ENCODE data around the gene APOD. TPM values are rescaled to one million over a fixed set of nuclear protein-coding genes. Genes with fewer than 3 reads are reported as not detected.

APOD gene
- total RNA-seq, 1 donor from 2014 or later = 0.35 TPM

GRCh38 chr3:195587824-195588223 lies 4.1 kb upstream of the APOD start:
- no peak overlapping the region for H3K4me3 Mint-ChIP-seq
- no peaks in the 10 kb centered on the region for H3K36me3 Mint-ChIP-seq (ENCODE audit: low read depth)
- POLR2A ChIA-PET = no interaction called here
- no peaks in the 10 kb centered on the region for H3K27me3 Mint-ChIP-seq
- TF ChIP-seq, protein P1, sequence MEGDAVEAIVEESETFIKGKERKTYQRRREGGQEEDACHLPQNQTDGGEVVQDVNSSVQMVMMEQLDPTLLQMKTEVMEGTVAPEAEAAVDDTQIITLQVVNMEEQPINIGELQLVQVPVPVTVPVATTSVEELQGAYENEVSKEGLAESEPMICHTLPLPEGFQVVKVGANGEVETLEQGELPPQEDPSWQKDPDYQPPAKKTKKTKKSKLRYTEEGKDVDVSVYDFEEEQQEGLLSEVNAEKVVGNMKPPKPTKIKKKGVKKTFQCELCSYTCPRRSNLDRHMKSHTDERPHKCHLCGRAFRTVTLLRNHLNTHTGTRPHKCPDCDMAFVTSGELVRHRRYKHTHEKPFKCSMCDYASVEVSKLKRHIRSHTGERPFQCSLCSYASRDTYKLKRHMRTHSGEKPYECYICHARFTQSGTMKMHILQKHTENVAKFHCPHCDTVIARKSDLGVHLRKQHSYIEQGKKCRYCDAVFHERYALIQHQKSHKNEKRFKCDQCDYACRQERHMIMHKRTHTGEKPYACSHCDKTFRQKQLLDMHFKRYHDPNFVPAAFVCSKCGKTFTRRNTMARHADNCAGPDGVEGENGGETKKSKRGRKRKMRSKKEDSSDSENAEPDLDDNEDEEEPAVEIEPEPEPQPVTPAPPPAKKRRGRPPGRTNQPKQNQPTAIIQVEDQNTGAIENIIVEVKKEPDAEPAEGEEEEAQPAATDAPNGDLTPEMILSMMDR (IDR thresholded peaks at IDR 0.05) = no peak
- DNase-seq (no peak), ATAC-seq (ENCODE audit: low read depth) (no peak)
- intact Hi-C loops (cut with micrococcal nuclease) = no loop called here
- H3K9me3 Mint-ChIP-seq = no peaks in the 10 kb centered on the region
- H3K27ac Mint-ChIP-seq = no peak overlapping the region
- H3K4me1 Mint-ChIP-seq = no peaks in the 10 kb centered on the region
- CTCF ChIA-PET = no interaction called here

GRCh38 chr3:195587406-195587805 lies 3.7 kb upstream of the APOD start:
- H3K4me3 Mint-ChIP-seq = no peak overlapping the region
- no peaks in the 10 kb centered on the region for H3K4me1 Mint-ChIP-seq
- ChIA-PET POLR2A (no interaction called here), CTCF (interaction anchor here (0.7 kb wide), 1 partner anchor 374 kb away, joined by 3 read pairs; no protein-coding TSS in a partner anchor)
- no peaks in the 10 kb centered on the region for H3K9me3 Mint-ChIP-seq
- DNase-seq (no peak), ATAC-seq (ENCODE audit: low read depth) (no peak)
- H3K36me3 Mint-ChIP-seq (ENCODE audit: low read depth) = no peaks in the 10 kb centered on the region
- no peak overlapping the region for H3K27ac Mint-ChIP-seq
- intact Hi-C loops (cut with micrococcal nuclease) = no loop called here
- TF ChIP-seq, protein P1 (IDR thresholded peaks at IDR 0.05) = no peak
- H3K27me3 Mint-ChIP-seq = no peaks in the 10 kb centered on the region

DNA sequence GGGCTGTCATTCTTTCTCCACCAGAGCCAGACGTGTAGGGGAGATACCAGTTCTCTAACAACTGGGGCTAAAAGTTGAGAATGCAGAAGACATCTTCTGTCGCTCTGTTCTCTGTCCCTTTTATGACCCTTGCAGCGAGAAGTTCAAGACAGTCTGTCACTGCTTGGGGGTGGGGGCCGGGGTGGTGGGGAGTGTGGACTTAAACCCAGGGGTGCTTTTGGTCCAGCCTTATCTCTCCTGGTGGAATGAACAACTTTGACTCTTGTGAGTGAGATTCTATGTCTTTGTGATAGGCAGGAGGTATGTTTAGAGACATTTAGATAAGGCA lies 767 bp upstream of the APOD start:
- ChIA-PET POLR2A (no interaction called here), CTCF (no interaction called here)
- H3K27me3 Mint-ChIP-seq = no peaks in the 10 kb centered on the region
- no peak overlapping the region for H3K27ac Mint-ChIP-seq
- H3K4me3 Mint-ChIP-seq = no peak overlapping the region
- DNase-seq = no peak
- H3K36me3 Mint-ChIP-seq (ENCODE audit: low read depth) = no peaks in the 10 kb centered on the region
- H3K9me3 Mint-ChIP-seq = no peaks in the 10 kb centered on the region
- H3K4me1 Mint-ChIP-seq = no peaks in the 10 kb centered on the region
- intact Hi-C loops (cut with micrococcal nuclease) = no loop called here
- ATAC-seq (ENCODE audit: low read depth) = no peak
- TF ChIP-seq, protein P1 (IDR thresholded peaks at IDR 0.05) = no peak

GRCh38 chr3:195582947-195583346 lies 793 bp downstream of the APOD start:
- no peak for ATAC-seq (ENCODE audit: low read depth)
- Mint-ChIP-seq H3K4me1 (no peaks in the 10 kb centered on the region), H3K4me3 (no peak overlapping the region), H3K36me3 (ENCODE audit: low read depth) (no peaks in the 10 kb centered on the region), H3K27ac (no peak overlapping the region), H3K9me3 (no peaks in the 10 kb centered on the region), H3K27me3 (no peaks in the 10 kb centered on the region)
- intact Hi-C loops (cut with micrococcal nuclease) = no loop called here
- TF ChIP-seq, protein P1 (IDR thresholded peaks at IDR 0.05) = no peak
- DNase-seq = no peak
- CTCF ChIA-PET = no interaction called here
- POLR2A ChIA-PET = no interaction called here

DNA sequence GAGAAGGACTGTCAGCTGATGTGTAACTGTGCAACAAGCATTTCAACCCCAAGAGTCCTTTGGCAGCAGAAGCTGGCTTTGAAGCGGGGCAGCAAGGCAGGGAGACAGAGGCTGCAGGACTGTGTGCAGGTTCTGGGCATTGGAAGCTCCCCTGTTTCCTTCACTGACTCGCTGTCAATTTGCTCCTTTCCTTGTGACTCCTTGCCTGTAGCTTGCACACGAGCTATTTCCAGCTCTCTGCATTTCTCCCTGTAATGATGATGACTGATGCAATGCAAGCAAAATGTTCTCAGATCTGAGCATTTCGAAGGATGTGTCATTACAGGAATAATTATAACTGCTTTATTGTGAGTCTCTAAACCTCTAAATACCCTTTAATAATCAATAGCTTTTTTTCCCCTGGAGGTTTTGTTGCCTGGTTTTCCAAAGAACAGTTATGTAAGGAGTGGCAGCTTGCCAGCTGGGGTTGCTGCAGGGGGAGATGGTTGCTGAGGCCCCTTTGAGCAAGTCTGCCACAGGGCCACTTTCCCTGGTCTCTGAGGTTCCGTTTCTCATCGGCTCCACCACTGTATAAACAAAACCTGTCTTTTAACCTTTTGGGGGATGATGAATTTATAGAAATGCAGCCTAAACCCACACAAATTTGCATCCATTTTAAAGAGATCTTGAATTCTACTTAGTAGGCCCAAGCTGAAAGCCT lies 2.8 kb downstream of the APOD start:
- ATAC-seq (ENCODE audit: low read depth) (no peak), DNase-seq (no peak)
- H3K27ac Mint-ChIP-seq = no peak overlapping the region
- H3K9me3 Mint-ChIP-seq = no peaks in the 10 kb centered on the region
- TF ChIP-seq, protein P1 (IDR thresholded peaks at IDR 0.05) = no peak
- ChIA-PET POLR2A (interaction anchor here (0.6 kb wide), 1 partner anchor 15 kb away, joined by 3 read pairs; no protein-coding TSS in a partner anchor), CTCF (no interaction called here)
- no peaks in the 10 kb centered on the region for H3K4me1 Mint-ChIP-seq
- no peaks in the 10 kb centered on the region for H3K36me3 Mint-ChIP-seq (ENCODE audit: low read depth)
- intact Hi-C loops (cut with micrococcal nuclease) = no loop called here
- H3K27me3 Mint-ChIP-seq = no peaks in the 10 kb centered on the region
- H3K4me3 Mint-ChIP-seq = no peak overlapping the region

Measured in activated B cell treated with CpG ODN at 0.5 μM for 24 hours (primary cell).